H9 (cell line): ENCODE data around the gene CDH4. TPM values are rescaled to one million over a fixed set of nuclear protein-coding genes. Genes with fewer than 3 reads are reported as not detected.

Experiments used
- DNase-seq: peaks from one replicate; pipeline ENCODE4 v3.0.0-alpha.2; 2017
- H2AFZ ChIP-seq: one replicate; pipeline ENCODE4 v1.6.1; 2013; ENCODE audit warnings: mild to moderate bottlenecking, low read length, control low read depth, moderate library complexity
- H2AK5ac ChIP-seq: 2 replicates; pipeline ENCODE4 v1.6.1; 2013; ENCODE audit warnings: low read length, control low read depth, mixed read lengths; ENCODE audit not compliant: insufficient read length
- H2BK120ac ChIP-seq: one replicate; pipeline ENCODE4 v1.6.1; 2013; ENCODE audit warnings: low read depth, mild to moderate bottlenecking, low read length, control low read depth, inconsistent platforms; ENCODE audit not compliant: poor library complexity, severe bottlenecking
- H2BK12ac ChIP-seq: 2 replicates; pipeline ENCODE4 v1.6.1; 2013; ENCODE audit warnings: low read length, control low read depth, mixed read lengths, low read depth; ENCODE audit not compliant: insufficient read length
- H2BK15ac ChIP-seq: 2 replicates; pipeline ENCODE4 v1.6.1; 2013; ENCODE audit warnings: low read depth, low read length, control low read depth
- H2BK20ac ChIP-seq: one replicate; pipeline ENCODE4 v1.6.1; 2013; ENCODE audit warnings: low read depth, mild to moderate bottlenecking, low read length, control low read depth, inconsistent platforms; ENCODE audit not compliant: poor library complexity, severe bottlenecking
- H2BK5ac ChIP-seq: 2 replicates; pipeline ENCODE4 v1.6.1; 2013; ENCODE audit warnings: low read length, control low read depth, mixed read lengths; ENCODE audit not compliant: insufficient read length
- H3K14ac ChIP-seq: 2 replicates; pipeline ENCODE4 v1.6.1; 2013; ENCODE audit warnings: low read length, control low read depth; ENCODE audit not compliant: insufficient read depth
- H3K18ac ChIP-seq: 2 replicates; pipeline ENCODE4 v1.6.1; 2013; ENCODE audit warnings: low read depth, mild to moderate bottlenecking, mixed read lengths, low read length, control low read depth; ENCODE audit not compliant: insufficient read length
- H3K23ac ChIP-seq: 2 replicates; pipeline ENCODE4 v1.6.1; 2013; ENCODE audit warnings: low read length, control low read depth, mixed read lengths, low read depth; ENCODE audit not compliant: insufficient read length
- H3K23me2 ChIP-seq: 2 replicates; pipeline ENCODE4 v1.6.1; 2013; ENCODE audit warnings: low read depth, mild to moderate bottlenecking, mixed read lengths, low read length, control low read depth; ENCODE audit not compliant: insufficient read length, poor library complexity, severe bottlenecking
- H3K27ac ChIP-seq: 2 replicates; pipeline ENCODE4 v1.5.1; 2013; ENCODE audit warnings: low read length, control low read depth, mixed read lengths, low read depth; ENCODE audit not compliant: insufficient read length
- H3K27me3 ChIP-seq: 2 replicates; pipeline ENCODE4 v1.6.1; 2013; ENCODE audit warnings: low read length, control low read depth, inconsistent platforms; ENCODE audit not compliant: insufficient read depth
- H3K4ac ChIP-seq: 2 replicates; pipeline ENCODE4 v1.6.1; 2013; ENCODE audit warnings: low read depth, mild to moderate bottlenecking, control low read depth, inconsistent platforms, low read length, moderate library complexity
- H3K4me1 ChIP-seq: 2 replicates; pipeline ENCODE4 v1.6.1; 2013; ENCODE audit warnings: low read length, control low read depth, inconsistent platforms; ENCODE audit not compliant: insufficient read depth
- H3K4me2 ChIP-seq: 2 replicates; pipeline ENCODE4 v1.6.1; 2013; ENCODE audit warnings: low read length, control low read depth, mixed read lengths; ENCODE audit not compliant: insufficient read length, insufficient read depth
- H3K56ac ChIP-seq: 2 replicates; pipeline ENCODE4 v1.6.1; 2013; ENCODE audit warnings: low read depth, mild to moderate bottlenecking, mixed read lengths, low read length, control low read depth; ENCODE audit not compliant: insufficient read length
- H3K79me1 ChIP-seq: 2 replicates; pipeline ENCODE4 v1.6.1; 2013; ENCODE audit warnings: low read depth, mild to moderate bottlenecking, moderate library complexity, low read length, control low read depth, inconsistent platforms; ENCODE audit not compliant: insufficient read depth, poor library complexity, severe bottlenecking
- H3K79me2 ChIP-seq: 2 replicates; pipeline ENCODE4 v1.6.1; 2013; ENCODE audit warnings: low read length, control low read depth, inconsistent platforms; ENCODE audit not compliant: insufficient read depth
- H3K9ac ChIP-seq: 2 replicates; pipeline ENCODE4 v1.6.1; 2013; ENCODE audit warnings: low read length, control low read depth, mixed read lengths; ENCODE audit not compliant: insufficient read length; ENCODE audit errors: extremely low read depth
- H3K9me3 ChIP-seq: one replicate; pipeline ENCODE4 v1.6.1; 2013; ENCODE audit warnings: low read depth, low read length, inconsistent platforms; ENCODE audit not compliant: control insufficient read depth
- H3T11ph ChIP-seq: one replicate; pipeline ENCODE4 v1.6.1; 2013; ENCODE audit warnings: mild to moderate bottlenecking, low read length, control low read depth, inconsistent platforms
- H4K20me1 ChIP-seq: one replicate; pipeline ENCODE4 v1.6.1; 2013; ENCODE audit not compliant: control insufficient read depth, insufficient read length, insufficient read depth
- H4K5ac ChIP-seq: 2 replicates; pipeline ENCODE4 v1.6.1; 2013; ENCODE audit warnings: low read depth, mild to moderate bottlenecking, mixed read lengths, low read length, control low read depth; ENCODE audit not compliant: insufficient read length
- H4K8ac ChIP-seq: replicated peaks from 2 replicates; pipeline ENCODE4 v1.6.1; 2013; ENCODE audit warnings: low read length, control low read depth, mixed read lengths, low read depth; ENCODE audit not compliant: insufficient read length
- H4K91ac ChIP-seq: 2 replicates; pipeline ENCODE4 v1.6.1; 2013; ENCODE audit warnings: low read depth, mild to moderate bottlenecking, moderate library complexity, mixed read lengths, low read length, control low read depth; ENCODE audit not compliant: insufficient read length
- H3K27ac Mint-ChIP-seq, 3 experiments: 2 replicates in 2 of 3; 3 replicates in 1 of 3; pipeline ENCODE4 v1.8.0; 2020 to 2021; ENCODE audit warnings: mixed read lengths in 3 of 3, mild to moderate bottlenecking in 1 of 3, moderate library complexity in 1 of 3
- H3K27me3 Mint-ChIP-seq: 2 replicates; pipeline ENCODE4 v1.8.0; 2021; ENCODE audit warnings: low read depth, mild to moderate bottlenecking, moderate library complexity, mixed read lengths
- H3K36me3 Mint-ChIP-seq, 3 experiments: 2 replicates in 2 of 3; 3 replicates in 1 of 3; pipeline ENCODE4 v1.8.0; 2020 to 2021; ENCODE audit warnings: low read depth in 3 of 3, mixed read lengths in 3 of 3; ENCODE audit not compliant: insufficient read depth in 1 of 3
- H3K4me1 Mint-ChIP-seq, 2 experiments: 2 replicates each; pipeline ENCODE4 v1.8.0; 2020; ENCODE audit warnings: mixed read lengths in 2 of 2
- H3K4me3 Mint-ChIP-seq, 2 experiments: 2 replicates in 1 of 2; 3 replicates in 1 of 2; pipeline ENCODE4 v1.8.0; 2020 to 2021; ENCODE audit warnings: mild to moderate bottlenecking in 2 of 2, mixed read lengths in 2 of 2, moderate library complexity in 1 of 2
- H3K9me3 Mint-ChIP-seq, 2 experiments: 2 replicates in 1 of 2; 3 replicates in 1 of 2; pipeline ENCODE4 v1.8.0; 2020; ENCODE audit warnings: mild to moderate bottlenecking in 2 of 2, mixed read lengths in 2 of 2, moderate library complexity in 1 of 2
- CTCF ChIP-seq: fragments of 200-600 bp; sonication (generic); conservative IDR thresholded peaks from 3 replicates; pipeline ENCODE4 v1.8.0; 2021; ENCODE audit warnings: antibody characterized with exemption, mild to moderate bottlenecking
- WGBS: extraction: QIAGEN DNeasy Blood & Tissue Kit; methylation state at CpG from one replicate; pipeline ENCODE4 v1.1.7; 2013; ENCODE audit warnings: missing lambda C conversion rate, low lambda C conversion rate, mixed read lengths; ENCODE audit not compliant: insufficient read length; ENCODE audit errors: extremely low coverage; 5-methylcytosine and 5-hydroxymethylcytosine counted together
- total RNA-seq: library from RNA; stranded (reverse); gene quantifications from 2 replicates; pipeline ENCODE4 v1.2.1, GENCODE V29; 2021

CDH4 gene
- total RNA-seq, 1 experiment from 2014 or later, result 3.0 TPM

- Mint-ChIP-seq H3K27ac (no peak overlapping the region; a peak in 2 of 7 replicates), H3K36me3 (no peaks in the 10 kb centered on the region), H3K4me1 (peaks cover 7 to 15% of the 10 kb centered on the region in 2 experiments), H3K4me3 (no peak overlapping the region), H3K9me3 (no peaks in the 10 kb centered on the region), H3K27me3 (peaks cover 32% of the 10 kb centered on the region)
- Histone ChIP-seq H2AFZ (no peak overlapping the region), H3K23me2 (no peaks in the 10 kb centered on the region), H3K14ac (no peak overlapping the region; the same call in 1 of the 2 replicates), H3K18ac (no peak overlapping the region), H3K9ac (no peak overlapping the region), H2BK15ac (no peak overlapping the region), H2BK5ac (no peak overlapping the region), H3K27me3 (no peaks in the 10 kb centered on the region; the same call in 1 of the 2 replicates), H2BK20ac (no peak overlapping the region), H3K79me1 (no peaks in the 10 kb centered on the region), H3K56ac (no peak overlapping the region), H3K4ac (no peak overlapping the region), H2AK5ac (no peak overlapping the region), H4K5ac (no peak overlapping the region), H3T11ph (no peak overlapping the region), H3K4me1 (no peaks in the 10 kb centered on the region), H4K8ac (no peak overlapping the region), H2BK12ac (no peak overlapping the region), H3K79me2 (no peaks in the 10 kb centered on the region), H3K27ac (no peak overlapping the region), H3K4me2 (no peak overlapping the region), H4K91ac (no peak overlapping the region), H3K9me3 (no peaks in the 10 kb centered on the region), H2BK120ac (no peak overlapping the region), H4K20me1 (no peaks in the 10 kb centered on the region), H3K23ac (no peak overlapping the region)
- no peak for TF ChIP-seq CTCF
- no CpG with 5 or more reads among the region's 17 CpGs for WGBS
- no peak for DNase-seq
Observed at GRCh38 chr20:61764471-61765025, 512.5 kb downstream of the CDH4 start.
